Tibial artery (tissue), 4 donors: ENCODE measurements around the gene PIEZO2.

Experiments used
- DNase-seq, 2 donors: peaks; one replicate each; pipeline ENCODE4 v3.0.0-alpha.2; 2019
- H3K27ac ChIP-seq, 2 donors: fragments of 200-600 bp; sonication (generic) in 1 of 2; 1 replicate in 1 of 2; 2 replicates in 1 of 2; pipeline ENCODE4 v1.5.1; 2018 to 2019; ENCODE audit warnings: mild to moderate bottlenecking in 1 of 2
- H3K27me3 ChIP-seq, 2 donors: fragments of 200-600 bp; sonication (generic) in 1 of 2; one replicate each; pipeline versions ENCODE4 v1.5.1 to v1.6.0; 2016 to 2019
- H3K36me3 ChIP-seq, 3 donors: fragments of 200-600 bp; sonication (generic) in 2 of 3; one replicate each; pipeline ENCODE4 v1.5.1; 2016 to 2019; ENCODE audit warnings: mild to moderate bottlenecking in 2 of 3
- H3K4me1 ChIP-seq, 4 donors: fragments of 200-600 bp; sonication (generic) in 2 of 4; 1 replicate in 3 of 4; 2 replicates in 1 of 4; pipeline ENCODE4 v1.5.1; 2016 to 2019
- H3K4me3 ChIP-seq, 2 donors: fragments of 200-600 bp; sonication (generic) in 1 of 2; 1 replicate in 1 of 2; 2 replicates in 1 of 2; pipeline ENCODE4 v1.5.1; 2018 to 2019; ENCODE audit warnings: mild to moderate bottlenecking in 2 of 2
- H3K9me3 ChIP-seq, 3 donors: fragments of 200-600 bp; sonication (generic) in 1 of 3; one replicate each; pipeline ENCODE4 v1.5.1; 2016 to 2019
- CTCF ChIP-seq, 2 experiments: fragments of 200-600 bp in 1 of 2; fragments of 450-650 bp in 1 of 2; IDR thresholded peaks; one replicate each; pipeline ENCODE4 v1.5.1; 2017 to 2019; ENCODE audit warnings: antibody characterized with exemption in 2 of 2, mild to moderate bottlenecking in 1 of 2, moderate library complexity in 1 of 2
- intact Hi-C: fragments of 100-400 bp; cut with DNase I; formaldehyde crosslinking; loops from one replicate; pipeline ENCODE4 v1.15.0; 2023; ENCODE audit warnings: low total_unique reads

Gene PIEZO2

GRCh38 chr18:10838553-10838952 lies 310.8 kb downstream of the PIEZO2 start:
- H3K9me3 ChIP-seq, result no peaks in the 10 kb centered on the region
- no peak overlapping the region for H3K27ac ChIP-seq
- H3K4me3 ChIP-seq, result no peak overlapping the region
- no peak for DNase-seq
- intact Hi-C loops, result no loop called here
- TF ChIP-seq CTCF (IDR thresholded peaks at IDR 0.05), result no peak
- H3K4me1 ChIP-seq, result no peaks in the 10 kb centered on the region
- no peaks in the 10 kb centered on the region for H3K36me3 ChIP-seq
- no peaks in the 10 kb centered on the region for H3K27me3 ChIP-seq

GRCh38 chr18:10834128-10834815 lies 315.1 kb downstream of the PIEZO2 start:
- no peak for TF ChIP-seq CTCF (IDR thresholded peaks at IDR 0.05)
- Histone ChIP-seq H3K36me3 (no peaks in the 10 kb centered on the region), H3K27ac (no peak overlapping the region), H3K4me3 (no peak overlapping the region), H3K27me3 (no peaks in the 10 kb centered on the region), H3K9me3 (no peaks in the 10 kb centered on the region), H3K4me1 (no peaks in the 10 kb centered on the region)
- no peak for DNase-seq
- intact Hi-C loops, result no loop called here

GRCh38 chr18:10833656-10834055 lies 315.7 kb downstream of the PIEZO2 start:
- Histone ChIP-seq H3K27me3 (no peaks in the 10 kb centered on the region), H3K4me1 (no peaks in the 10 kb centered on the region), H3K9me3 (no peaks in the 10 kb centered on the region), H3K36me3 (no peaks in the 10 kb centered on the region), H3K4me3 (no peak overlapping the region), H3K27ac (no peak overlapping the region)
- no peak for DNase-seq
- no peak for TF ChIP-seq CTCF (IDR thresholded peaks at IDR 0.05)
- intact Hi-C loops, result no loop called here

- Histone ChIP-seq H3K27ac (no peak overlapping the region), H3K4me3 (no peak overlapping the region), H3K9me3 (no peaks in the 10 kb centered on the region), H3K4me1 (no peaks in the 10 kb centered on the region), H3K27me3 (no peaks in the 10 kb centered on the region), H3K36me3 (no peaks in the 10 kb centered on the region)
- intact Hi-C loops, result no loop called here
- TF ChIP-seq CTCF (IDR thresholded peaks at IDR 0.05), result no peak
- DNase-seq, result no peak
Measured at GRCh38 chr18:10826400-10826799, 323.0 kb downstream of the PIEZO2 start.

GRCh38 chr18:10822456-10822855 lies 326.9 kb downstream of the PIEZO2 start:
- intact Hi-C loops, result no loop called here
- Histone ChIP-seq H3K4me3 (no peak overlapping the region), H3K9me3 (peaks cover 0 to 2% (median 0%) of the 10 kb centered on the region in 3 donors), H3K27me3 (no peaks in the 10 kb centered on the region), H3K4me1 (no peaks in the 10 kb centered on the region), H3K36me3 (no peaks in the 10 kb centered on the region), H3K27ac (no peak overlapping the region)
- TF ChIP-seq CTCF (IDR thresholded peaks at IDR 0.05), result no peak
- DNase-seq, result no peak

GRCh38 chr18:10820681-10821080 lies 328.7 kb downstream of the PIEZO2 start:
- no peaks in the 10 kb centered on the region for H3K4me1 ChIP-seq
- intact Hi-C loops, result no loop called here
- H3K27me3 ChIP-seq, result no peaks in the 10 kb centered on the region
- no peak for DNase-seq
- no peak overlapping the region for H3K4me3 ChIP-seq
- TF ChIP-seq CTCF (IDR thresholded peaks at IDR 0.05), result no peak
- H3K27ac ChIP-seq, result no peak overlapping the region
- peaks cover 0 to 2% (median 0%) of the 10 kb centered on the region in 3 donors for H3K9me3 ChIP-seq
- H3K36me3 ChIP-seq, result no peaks in the 10 kb centered on the region
